Stimulated activated CD4-positive, alpha-beta T cell treated with anti-CD3 and anti-CD28 coated beads, Interleukin-15, amount 100 ng/mL, for 24 hours (primary cell): ENCODE data around the gene DOK5.
"Not testable (repeated sequence)": the region's sequence is repeated elsewhere in the genome, so short reads cannot be mapped to it uniquely, and the experiment has no call there.

Source experiments
- DNase-seq: peaks from one replicate; pipeline ENCODE4 v3.0.0-alpha.2; 2020

The DOK5 gene

DNA sequence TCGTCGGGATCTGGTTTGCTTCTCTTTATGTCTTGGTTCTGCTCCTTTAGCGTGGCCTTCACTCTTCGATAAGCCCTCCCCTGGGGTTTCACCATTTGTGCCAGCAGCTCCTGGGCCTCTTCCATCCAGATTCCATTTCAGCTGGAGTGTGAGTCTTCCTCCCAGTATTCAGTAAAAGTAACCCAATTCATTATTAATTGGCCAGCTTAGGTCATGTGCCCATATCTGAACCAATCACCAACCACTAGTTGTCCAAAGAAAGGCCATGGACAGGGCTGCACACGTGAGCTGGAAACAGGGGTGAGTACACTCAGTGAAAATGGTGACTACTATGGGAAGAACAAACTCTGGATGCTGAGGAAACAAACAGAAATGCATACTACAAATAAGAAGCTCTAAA is 2.8 kb upstream of the DOK5 start:
- no peak for DNase-seq

DNA sequence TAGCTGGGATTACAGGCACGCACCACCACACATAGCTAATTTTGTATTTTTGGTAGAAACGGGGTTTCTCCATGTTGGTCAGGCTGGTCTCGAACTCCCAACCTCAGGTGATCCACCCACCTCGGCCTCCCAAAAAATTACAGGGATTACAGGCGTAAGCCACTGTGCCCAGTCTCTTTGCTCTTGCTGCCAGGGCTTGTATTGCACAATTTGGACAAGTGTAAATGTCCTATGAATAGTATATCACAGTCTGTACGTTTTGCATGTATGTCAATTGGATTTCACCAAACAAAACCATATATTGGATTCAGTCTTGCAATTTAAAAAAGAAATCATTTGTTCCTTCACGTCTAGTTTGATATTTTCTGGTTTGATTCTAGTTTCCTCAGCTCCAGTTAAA is 2.1 kb upstream of the DOK5 start:
- DNase-seq: no peak

GRCh38 chr20:54474046-54474445 is 1.3 kb upstream of the DOK5 start:
- DNase-seq: no peak

- no peak for DNase-seq
These were observed 527 bp upstream of the DOK5 start for GRCh38 chr20:54474866-54475265.

- DNase-seq: no peak
These were observed 996 bp downstream of the DOK5 start for GRCh38 chr20:54476169-54477009.

GRCh38 chr20:54477191-54477955 is 2.0 kb downstream of the DOK5 start:
- no peak for DNase-seq

DNA sequence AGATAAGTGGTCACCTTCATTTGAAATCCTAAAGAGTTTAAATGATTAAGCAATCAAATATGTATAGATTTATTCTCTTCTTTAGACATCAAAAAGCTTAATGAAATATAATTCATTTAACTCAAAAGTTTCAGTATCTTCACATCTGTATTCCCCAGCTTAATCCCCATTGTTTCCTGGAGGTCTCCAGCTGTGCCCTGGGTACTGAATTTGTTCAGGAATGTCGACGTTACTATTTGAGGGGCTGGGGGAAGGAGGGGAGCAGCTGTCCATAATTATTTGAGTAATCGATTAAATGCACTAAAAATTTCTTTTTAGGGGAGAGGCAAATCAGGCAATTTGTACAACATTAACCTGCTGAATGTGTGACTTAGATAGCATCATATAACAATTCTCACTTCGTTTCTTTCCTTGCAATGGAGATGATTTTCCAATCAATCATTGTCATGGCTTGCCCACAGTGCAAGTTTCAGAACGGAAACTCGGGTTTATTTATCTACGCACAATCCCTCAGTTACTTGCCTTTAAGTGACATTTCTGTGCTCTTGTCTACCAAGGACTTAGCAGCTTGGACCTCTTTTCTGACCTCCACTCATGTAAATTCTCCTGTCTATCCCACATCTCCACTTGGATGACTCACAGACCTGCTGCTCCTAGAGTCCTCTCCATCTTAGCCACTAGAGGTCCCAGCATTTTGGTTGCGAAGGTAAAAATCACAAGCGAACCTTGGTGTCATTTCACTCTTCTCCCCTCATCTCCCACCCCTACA is 3.9 kb downstream of the DOK5 start:
- DNase-seq: no peak

DNA sequence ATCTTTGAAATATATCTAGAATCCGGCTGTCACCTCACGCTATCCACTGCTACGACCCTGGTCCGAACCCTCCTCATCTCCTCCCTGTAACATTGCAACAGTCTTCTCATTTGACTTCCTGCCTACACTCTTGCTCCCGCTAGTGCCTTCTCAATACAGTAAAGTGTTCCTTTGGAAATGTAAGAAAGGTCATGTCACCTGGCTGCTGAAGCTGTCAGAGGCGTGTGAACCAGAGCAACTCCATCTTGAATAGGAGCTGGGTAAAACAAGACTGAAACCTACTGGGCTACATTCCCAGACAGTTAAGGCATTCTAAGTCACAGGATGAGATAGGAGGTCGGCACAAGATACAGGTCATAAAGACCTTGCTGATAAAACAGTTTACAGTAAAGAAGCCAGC is 4.5 kb downstream of the DOK5 start:
- DNase-seq: not testable (repeated sequence)

- DNase-seq: no peak
These were observed 6.0 kb downstream of the DOK5 start for GRCh38 chr20:54481442-54481841.

- DNase-seq: no peak
These were observed 10.2 kb downstream of the DOK5 start for GRCh38 chr20:54485631-54486030.

- DNase-seq: no peak
These were observed 11.2 kb downstream of the DOK5 start for GRCh38 chr20:54486585-54486984.

DNA sequence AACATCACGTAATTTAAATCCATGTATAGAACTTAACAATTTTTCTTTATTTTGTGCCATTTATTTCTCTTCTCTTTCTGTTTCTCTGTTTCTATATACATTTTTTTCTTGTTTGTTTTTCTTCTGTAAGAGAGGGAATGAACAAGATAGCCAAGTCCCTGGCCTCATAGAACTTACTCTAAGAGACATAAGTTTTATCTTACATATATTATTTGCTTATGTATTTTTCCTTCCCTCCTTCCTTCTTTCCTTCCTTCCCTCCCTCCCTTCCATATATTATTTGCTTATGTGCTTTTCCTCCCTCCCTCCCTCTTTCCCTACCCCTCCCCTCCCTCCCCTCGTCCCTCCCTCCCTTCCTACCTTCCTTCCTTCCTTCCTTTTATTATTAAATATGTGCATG is 13.0 kb downstream of the DOK5 start:
- no peak for DNase-seq

- DNase-seq: no peak
These were observed 16.1 kb downstream of the DOK5 start for GRCh38 chr20:54491506-54491905.

- DNase-seq: no peak
These were observed 19.1 kb downstream of the DOK5 start for GRCh38 chr20:54494303-54495006.

GRCh38 chr20:54497931-54498718 is 22.7 kb downstream of the DOK5 start:
- DNase-seq: no peak

GRCh38 chr20:54499111-54499510 is 23.7 kb downstream of the DOK5 start:
- DNase-seq: no peak

- DNase-seq: no peak
These were observed 26.8 kb downstream of the DOK5 start for GRCh38 chr20:54502179-54502578.

GRCh38 chr20:54506643-54507042 is 31.2 kb downstream of the DOK5 start:
- DNase-seq: no peak

GRCh38 chr20:54510541-54511129 is 35.2 kb downstream of the DOK5 start:
- DNase-seq: no peak

DNA sequence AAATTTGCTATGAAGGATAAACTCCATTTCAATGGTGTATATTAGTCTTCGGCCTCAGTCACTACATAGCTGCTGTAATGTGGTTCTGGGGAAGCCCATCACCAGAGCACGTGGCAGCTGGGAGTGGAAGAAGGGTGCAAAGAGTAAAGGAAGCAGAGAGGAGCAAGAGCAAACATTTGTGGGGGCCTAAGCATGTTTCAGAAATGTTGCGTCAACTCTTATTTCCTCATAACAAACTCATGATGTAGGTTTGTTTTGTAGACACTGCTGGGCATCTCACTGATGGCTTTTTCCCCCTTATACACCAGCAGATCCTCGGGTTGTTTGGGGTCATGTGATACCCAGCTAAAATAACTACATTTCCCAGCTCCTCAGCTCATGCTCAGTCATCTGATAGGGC is 37.3 kb downstream of the DOK5 start:
- DNase-seq: no peak

DNA sequence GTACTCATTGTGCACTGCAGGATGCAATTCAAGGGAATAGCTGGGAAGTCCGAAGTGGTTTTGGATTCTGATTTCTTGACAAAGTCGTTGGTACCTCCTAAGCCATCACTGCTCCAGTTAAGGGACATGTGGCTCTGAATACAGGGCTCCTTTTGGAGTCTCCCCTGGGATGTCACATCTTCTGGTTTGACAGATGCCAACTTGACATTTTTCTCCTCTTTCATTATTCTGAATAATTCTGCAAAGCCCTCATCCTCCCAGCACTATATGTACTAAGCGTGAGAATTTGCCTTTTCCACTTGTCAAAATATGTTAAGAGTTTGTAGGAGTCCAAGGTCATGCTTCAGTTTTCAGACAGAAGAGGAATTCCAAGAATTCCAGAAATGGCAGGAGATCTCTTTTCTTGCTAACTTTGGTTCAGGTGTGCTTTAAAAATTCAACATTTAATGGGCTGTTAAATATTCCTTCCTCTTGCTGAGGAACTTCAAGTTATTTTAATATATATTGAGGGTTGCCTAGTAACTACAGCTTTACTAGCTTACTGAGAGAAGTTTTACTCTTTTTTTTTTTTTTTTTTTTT is 38.7 kb downstream of the DOK5 start:
- no peak for DNase-seq
